ENCODE results near the gene STAT2. TPM values are rescaled to one million over a fixed set of nuclear protein-coding genes. Genes with fewer than 3 reads are reported as not detected.

The STAT2 gene
- total RNA-seq, 6 experiments from 2014 or later: 82.8 to 182 (median 108) TPM

DNA sequence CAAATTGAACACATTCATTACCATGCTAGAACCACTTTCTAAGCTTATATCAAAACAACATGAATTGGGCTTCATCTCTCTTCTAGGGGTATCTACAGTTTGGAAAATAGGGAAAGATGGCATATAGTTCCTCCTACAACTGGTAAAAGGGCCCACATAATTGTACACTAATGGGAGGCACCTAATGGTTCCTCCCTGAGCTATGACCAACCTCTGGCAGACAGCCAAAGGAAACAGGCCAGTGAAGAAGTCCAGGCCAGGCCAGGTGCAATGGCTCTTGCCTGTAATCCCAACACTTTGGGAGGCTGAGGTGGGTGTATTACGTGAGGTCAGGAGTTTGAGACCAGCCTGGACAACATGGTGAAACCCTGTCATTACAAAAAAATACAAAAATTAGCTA lies 26.0 kb upstream of the STAT2 start:
- WGBS (ENCODE audit: insufficient coverage, low coverage, low lambda C conversion rate, missing lambda C conversion rate): no CpG with 5 or more reads among the region's 1 CpG
- TF ChIP-seq, protein P1, sequence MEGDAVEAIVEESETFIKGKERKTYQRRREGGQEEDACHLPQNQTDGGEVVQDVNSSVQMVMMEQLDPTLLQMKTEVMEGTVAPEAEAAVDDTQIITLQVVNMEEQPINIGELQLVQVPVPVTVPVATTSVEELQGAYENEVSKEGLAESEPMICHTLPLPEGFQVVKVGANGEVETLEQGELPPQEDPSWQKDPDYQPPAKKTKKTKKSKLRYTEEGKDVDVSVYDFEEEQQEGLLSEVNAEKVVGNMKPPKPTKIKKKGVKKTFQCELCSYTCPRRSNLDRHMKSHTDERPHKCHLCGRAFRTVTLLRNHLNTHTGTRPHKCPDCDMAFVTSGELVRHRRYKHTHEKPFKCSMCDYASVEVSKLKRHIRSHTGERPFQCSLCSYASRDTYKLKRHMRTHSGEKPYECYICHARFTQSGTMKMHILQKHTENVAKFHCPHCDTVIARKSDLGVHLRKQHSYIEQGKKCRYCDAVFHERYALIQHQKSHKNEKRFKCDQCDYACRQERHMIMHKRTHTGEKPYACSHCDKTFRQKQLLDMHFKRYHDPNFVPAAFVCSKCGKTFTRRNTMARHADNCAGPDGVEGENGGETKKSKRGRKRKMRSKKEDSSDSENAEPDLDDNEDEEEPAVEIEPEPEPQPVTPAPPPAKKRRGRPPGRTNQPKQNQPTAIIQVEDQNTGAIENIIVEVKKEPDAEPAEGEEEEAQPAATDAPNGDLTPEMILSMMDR (IDR thresholded peaks at IDR 0.05): no peak
- TF ChIP-seq POLR2A (IDR thresholded peaks at IDR 0.05): no peak
- Histone ChIP-seq H3K4me1 (peaks cover 0 to 9% (median 4%) of the 10 kb centered on the region in 4 donors), H3K9me3 (no peaks in the 10 kb centered on the region), H3K27me3 (no peaks in the 10 kb centered on the region), H3K4me3 (no peak overlapping the region), H3K27ac (no peak overlapping the region), H3K36me3 (no peaks in the 10 kb centered on the region)
- intact Hi-C loops (cut with DNase I): no loop called here
- DNase-seq (peak in 2 of 3 donors; percentile 53 to 69), ATAC-seq (peak; percentile 74 to 82 (median 78))

DNA sequence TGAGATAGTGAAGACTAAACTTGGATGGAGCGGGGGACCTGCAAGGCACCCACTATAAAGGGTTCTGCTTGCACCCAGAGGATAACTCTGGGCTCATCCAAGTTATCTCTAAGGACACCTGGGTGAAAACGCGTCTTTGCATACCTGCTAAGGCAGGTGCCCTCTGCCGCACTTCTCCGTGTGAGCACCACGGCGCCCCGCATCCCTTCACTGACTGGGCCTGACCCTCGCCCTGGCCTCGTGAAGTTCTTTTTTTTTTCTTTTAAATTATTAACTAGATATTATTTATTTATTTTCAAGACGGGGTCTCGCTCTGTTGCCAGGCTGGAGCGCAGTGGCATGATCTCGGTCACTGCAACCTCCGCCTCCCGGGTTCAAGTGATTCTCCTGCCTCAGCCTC lies 22.7 kb upstream of the STAT2 start:
- ATAC-seq (no peak), DNase-seq (no peak)
- Histone ChIP-seq H3K9me3 (no peaks in the 10 kb centered on the region), H3K4me3 (no peak overlapping the region), H3K27me3 (no peaks in the 10 kb centered on the region), H3K36me3 (no peaks in the 10 kb centered on the region), H3K4me1 (peaks cover 0 to 9% (median 4%) of the 10 kb centered on the region in 4 donors), H3K27ac (no peak overlapping the region)
- TF ChIP-seq, protein P1 (IDR thresholded peaks at IDR 0.05): no peak
- intact Hi-C loops (cut with DNase I): no loop called here
- WGBS (ENCODE audit: insufficient coverage, low coverage, low lambda C conversion rate, missing lambda C conversion rate): 77% methylated on average over 11 of the region's 16 CpGs

DNA sequence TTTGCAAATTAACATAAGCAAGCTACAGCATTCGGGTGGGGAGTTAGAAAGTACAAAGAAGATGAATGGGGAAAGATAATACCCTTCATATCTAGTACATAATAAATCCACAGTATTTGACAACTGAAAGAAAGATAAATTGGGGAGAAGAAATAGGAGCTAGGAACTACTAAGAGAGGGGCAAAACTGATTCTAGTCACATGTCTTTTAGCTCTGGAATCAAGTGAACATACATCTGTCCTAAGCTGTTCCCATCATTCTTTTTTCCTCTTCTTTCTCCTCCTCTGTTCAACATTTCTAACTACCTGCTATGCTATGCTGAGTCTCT lies 18.0 kb upstream of the STAT2 start:
- H3K4me3 ChIP-seq: no peak overlapping the region
- intact Hi-C loops (cut with DNase I): no loop called here
- no peak overlapping the region for H3K27ac ChIP-seq
- DNase-seq: no peak
- WGBS (ENCODE audit: insufficient coverage, low coverage, low lambda C conversion rate, missing lambda C conversion rate): 60% methylated on average over 1 of the region's 1 CpG
- H3K4me1 ChIP-seq: peaks cover 0 to 1% (median 0%) of the 10 kb centered on the region in 4 donors
- no peak for ATAC-seq
- no peaks in the 10 kb centered on the region for H3K27me3 ChIP-seq
- H3K36me3 ChIP-seq: no peaks in the 10 kb centered on the region
- H3K9me3 ChIP-seq: no peaks in the 10 kb centered on the region
- no peak for TF ChIP-seq POLR2A (IDR thresholded peaks at IDR 0.05)
- TF ChIP-seq, protein P1 (IDR thresholded peaks at IDR 0.05): no peak

DNA sequence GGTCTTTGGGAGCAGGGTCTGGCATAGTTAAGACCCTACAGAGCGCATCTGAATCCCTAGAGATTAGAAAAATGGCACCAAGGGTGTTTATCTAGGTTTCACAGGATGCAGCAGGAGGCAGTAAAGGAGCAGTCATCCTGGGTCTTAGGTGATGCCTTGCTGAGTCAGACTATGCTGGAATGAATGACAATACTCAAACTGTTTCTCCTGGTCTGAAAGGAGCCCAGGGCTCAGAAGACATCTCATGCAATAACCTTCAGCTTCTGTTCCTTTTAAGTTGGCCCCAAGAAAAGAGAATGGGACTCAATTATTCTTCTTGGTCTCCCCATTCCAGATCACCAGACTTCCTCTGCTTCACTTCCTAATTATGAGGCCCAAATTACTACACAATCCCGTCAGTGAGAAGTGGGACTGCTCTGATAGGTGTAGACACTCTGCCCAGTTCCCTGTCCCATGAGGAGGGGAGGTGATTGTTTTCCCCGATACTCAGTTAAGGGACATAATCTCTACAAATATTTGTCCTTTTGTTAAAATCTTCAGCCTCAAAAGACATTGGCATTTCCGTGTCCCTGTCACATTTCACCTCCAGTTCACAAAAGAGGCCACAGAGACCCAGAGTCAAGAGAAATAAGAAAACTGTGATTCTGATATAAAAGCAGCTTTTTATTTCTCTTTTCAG lies 17.5 kb upstream of the STAT2 start:
- intact Hi-C loops (cut with DNase I): no loop called here

More for the DNA sequence above, 17.5 kb upstream of the STAT2 start:
- Histone ChIP-seq H3K27me3 (no peaks in the 10 kb centered on the region), H3K4me1 (no peaks in the 10 kb centered on the region), H3K9me3 (no peaks in the 10 kb centered on the region), H3K4me3 (no peak overlapping the region), H3K36me3 (no peaks in the 10 kb centered on the region), H3K27ac (no peak overlapping the region)
- 53% methylated on average over 3 of the region's 4 CpGs for WGBS (ENCODE audit: insufficient coverage, low coverage, low lambda C conversion rate, missing lambda C conversion rate)
- DNase-seq (no peak), ATAC-seq (peak in 1 of 4 donors; percentile 36)
- TF ChIP-seq POLR2A (IDR thresholded peaks at IDR 0.05): no peak
- TF ChIP-seq, protein P1 (IDR thresholded peaks at IDR 0.05): no peak

All from right lobe of liver (tissue), 6 donors.